Measurements from ENCODE around the gene DAAM1. TPM values are rescaled to one million over a fixed set of nuclear protein-coding genes. Genes with fewer than 3 reads are reported as not detected.

Gene DAAM1
- total and polyA plus RNA-seq, 2 donors from 2014 or later, result 5.3 to 47.8 TPM

DNA sequence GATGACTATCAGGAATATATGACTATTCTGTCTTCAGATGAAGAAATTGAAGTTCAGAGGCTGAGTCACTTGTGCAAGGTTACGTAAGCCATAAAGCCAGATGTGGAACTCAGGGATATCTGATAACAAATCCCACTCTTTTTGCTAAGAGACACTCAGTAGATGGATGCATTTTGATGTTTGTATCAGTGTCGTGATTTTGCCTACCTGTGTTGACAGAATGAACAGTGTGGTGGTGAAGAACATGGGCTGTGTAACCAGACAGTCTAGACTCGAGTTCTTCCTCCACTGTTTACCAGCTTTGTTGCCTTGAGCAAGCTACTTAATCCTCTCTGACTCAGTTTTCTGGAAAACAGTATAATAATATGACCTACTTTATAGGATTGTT, 93.9 kb downstream of the DAAM1 start:
- Histone ChIP-seq H3K27ac (ENCODE audit: low read depth in 2 of 2, low read length in 2 of 2) (no peak overlapping the region), H3K9ac (ENCODE audit: low read length in 3 of 3) (no peak overlapping the region), H3K36me3 (ENCODE audit: control insufficient read depth in 2 of 3, insufficient read depth in 3 of 3, low read length in 3 of 3) (peaks cover 0 to 2% (median 0%) of the 10 kb centered on the region in 3 donors), H3K4me3 (ENCODE audit: low read length in 3 of 3) (no peak overlapping the region), H3K9me3 (ENCODE audit: control insufficient read depth in 2 of 3, insufficient read depth in 1 of 3, low read length in 3 of 3) (no peaks in the 10 kb centered on the region), H3K27me3 (ENCODE audit: control insufficient read depth, insufficient read depth, low read length) (no peaks in the 10 kb centered on the region), H3K4me1 (ENCODE audit: control insufficient read depth in 2 of 3, insufficient read depth in 2 of 3, low read depth in 1 of 3, low read length in 3 of 3) (peaks cover 0 to 2% (median 0%) of the 10 kb centered on the region in 3 donors)
- intact Hi-C loops (cut with DNase I), result no loop called here
- DNase-seq (no peak), FAIRE-seq (no peak)
- TF ChIP-seq, protein P1, sequence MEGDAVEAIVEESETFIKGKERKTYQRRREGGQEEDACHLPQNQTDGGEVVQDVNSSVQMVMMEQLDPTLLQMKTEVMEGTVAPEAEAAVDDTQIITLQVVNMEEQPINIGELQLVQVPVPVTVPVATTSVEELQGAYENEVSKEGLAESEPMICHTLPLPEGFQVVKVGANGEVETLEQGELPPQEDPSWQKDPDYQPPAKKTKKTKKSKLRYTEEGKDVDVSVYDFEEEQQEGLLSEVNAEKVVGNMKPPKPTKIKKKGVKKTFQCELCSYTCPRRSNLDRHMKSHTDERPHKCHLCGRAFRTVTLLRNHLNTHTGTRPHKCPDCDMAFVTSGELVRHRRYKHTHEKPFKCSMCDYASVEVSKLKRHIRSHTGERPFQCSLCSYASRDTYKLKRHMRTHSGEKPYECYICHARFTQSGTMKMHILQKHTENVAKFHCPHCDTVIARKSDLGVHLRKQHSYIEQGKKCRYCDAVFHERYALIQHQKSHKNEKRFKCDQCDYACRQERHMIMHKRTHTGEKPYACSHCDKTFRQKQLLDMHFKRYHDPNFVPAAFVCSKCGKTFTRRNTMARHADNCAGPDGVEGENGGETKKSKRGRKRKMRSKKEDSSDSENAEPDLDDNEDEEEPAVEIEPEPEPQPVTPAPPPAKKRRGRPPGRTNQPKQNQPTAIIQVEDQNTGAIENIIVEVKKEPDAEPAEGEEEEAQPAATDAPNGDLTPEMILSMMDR (IDR thresholded peaks at IDR 0.05; ENCODE audit: borderline replicate concordance, extremely low read depth, insufficient read depth), result no peak

DNA sequence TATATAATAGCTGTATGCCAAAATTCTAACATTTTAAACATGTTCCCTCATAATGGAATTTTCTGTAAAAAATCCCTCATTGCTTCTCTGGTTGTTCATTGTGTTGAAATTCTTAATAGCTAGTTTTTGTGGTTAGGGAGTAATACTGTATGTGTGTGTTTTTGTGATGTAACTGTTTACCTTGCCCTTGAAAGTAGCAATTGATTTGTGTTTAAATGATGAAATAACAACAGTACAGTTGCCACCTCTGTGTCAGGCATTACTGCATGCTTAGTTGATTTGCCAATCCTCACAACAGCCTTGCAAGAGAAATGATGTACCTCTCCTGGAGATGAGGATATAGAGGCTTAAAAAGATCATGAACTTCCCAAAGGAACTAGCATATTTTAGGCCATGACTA, 94.9 kb downstream of the DAAM1 start:
- intact Hi-C loops (cut with DNase I), result no loop called here
- Histone ChIP-seq H3K9me3 (ENCODE audit: control insufficient read depth in 2 of 3, insufficient read depth in 1 of 3, low read length in 3 of 3) (no peaks in the 10 kb centered on the region), H3K9ac (ENCODE audit: low read length in 3 of 3) (no peak overlapping the region), H3K27ac (ENCODE audit: low read depth in 2 of 2, low read length in 2 of 2) (no peak overlapping the region), H3K27me3 (ENCODE audit: control insufficient read depth, insufficient read depth, low read length) (no peaks in the 10 kb centered on the region), H3K36me3 (ENCODE audit: control insufficient read depth in 2 of 3, insufficient read depth in 3 of 3, low read length in 3 of 3) (peaks cover 0 to 2% (median 0%) of the 10 kb centered on the region in 3 donors), H3K4me1 (ENCODE audit: control insufficient read depth in 2 of 3, insufficient read depth in 2 of 3, low read depth in 1 of 3, low read length in 3 of 3) (no peaks in the 10 kb centered on the region), H3K4me3 (ENCODE audit: low read length in 3 of 3) (no peak overlapping the region)
- no peak for DNase-seq
- TF ChIP-seq, protein P1 (IDR thresholded peaks at IDR 0.05; ENCODE audit: borderline replicate concordance, extremely low read depth, insufficient read depth), result no peak
- no peak for FAIRE-seq

DNA sequence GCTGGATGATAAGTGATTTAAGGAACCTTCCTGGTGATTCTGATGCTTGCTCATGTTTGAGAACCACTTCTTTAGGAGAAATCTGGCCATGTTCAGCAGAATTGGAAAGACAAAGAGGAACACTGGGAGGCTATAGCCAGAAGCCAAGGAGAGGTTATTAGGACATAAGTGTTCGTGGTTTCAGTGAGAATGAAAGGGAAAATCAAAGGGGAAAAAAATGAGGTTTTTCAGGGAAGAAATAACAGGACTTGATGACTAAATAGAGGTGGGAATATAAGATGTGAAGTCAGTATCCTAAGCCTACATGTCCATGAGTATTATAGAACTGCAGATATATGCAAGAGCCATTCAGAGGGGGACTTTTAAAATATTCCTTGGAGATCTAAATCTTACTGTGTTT, 95.6 kb downstream of the DAAM1 start:
- Histone ChIP-seq H3K27me3 (ENCODE audit: control insufficient read depth, insufficient read depth, low read length) (no peaks in the 10 kb centered on the region), H3K4me1 (ENCODE audit: control insufficient read depth in 2 of 3, insufficient read depth in 2 of 3, low read depth in 1 of 3, low read length in 3 of 3) (no peaks in the 10 kb centered on the region), H3K4me3 (ENCODE audit: low read length in 3 of 3) (no peak overlapping the region), H3K27ac (ENCODE audit: low read depth in 2 of 2, low read length in 2 of 2) (no peak overlapping the region), H3K9ac (ENCODE audit: low read length in 3 of 3) (no peak overlapping the region), H3K9me3 (ENCODE audit: control insufficient read depth in 2 of 3, insufficient read depth in 1 of 3, low read length in 3 of 3) (no peaks in the 10 kb centered on the region), H3K36me3 (ENCODE audit: control insufficient read depth in 2 of 3, insufficient read depth in 3 of 3, low read length in 3 of 3) (peaks cover 0 to 2% (median 0%) of the 10 kb centered on the region in 3 donors)
- intact Hi-C loops (cut with DNase I), result no loop called here
- no peak for FAIRE-seq
- DNase-seq, result no peak
- TF ChIP-seq, protein P1 (IDR thresholded peaks at IDR 0.05; ENCODE audit: borderline replicate concordance, extremely low read depth, insufficient read depth), result no peak

DNA sequence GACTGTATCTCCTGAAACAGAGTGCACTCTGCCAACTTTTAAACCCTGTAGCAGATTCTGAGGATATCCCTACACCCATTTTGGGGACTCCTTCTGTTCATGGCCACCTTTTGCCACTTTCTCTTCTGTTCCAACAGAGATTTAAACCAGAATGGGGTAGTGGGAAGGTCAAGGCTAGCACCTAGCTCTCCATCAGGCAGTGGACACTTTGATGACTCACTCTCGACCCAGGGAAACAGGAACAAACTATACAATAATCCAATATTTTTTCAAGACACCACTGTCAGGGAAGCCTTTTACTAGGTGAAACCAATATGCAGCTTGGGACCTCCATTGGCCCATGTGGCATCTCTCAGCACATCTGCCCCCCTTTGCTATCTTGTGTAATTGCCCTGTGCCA, 103.6 kb downstream of the DAAM1 start:
- DNase-seq (no peak), FAIRE-seq (no peak)
- Histone ChIP-seq H3K9ac (ENCODE audit: low read length in 3 of 3) (no peak overlapping the region), H3K4me1 (ENCODE audit: control insufficient read depth in 2 of 3, insufficient read depth in 2 of 3, low read depth in 1 of 3, low read length in 3 of 3) (peaks cover 0 to 4% (median 0%) of the 10 kb centered on the region in 3 donors), H3K36me3 (ENCODE audit: control insufficient read depth in 2 of 3, insufficient read depth in 3 of 3, low read length in 3 of 3) (peaks cover 0 to 2% (median 0%) of the 10 kb centered on the region in 3 donors), H3K27me3 (ENCODE audit: control insufficient read depth, insufficient read depth, low read length) (no peaks in the 10 kb centered on the region), H3K4me3 (ENCODE audit: low read length in 3 of 3) (no peak overlapping the region), H3K27ac (ENCODE audit: low read depth in 2 of 2, low read length in 2 of 2) (no peak overlapping the region), H3K9me3 (ENCODE audit: control insufficient read depth in 2 of 3, insufficient read depth in 1 of 3, low read length in 3 of 3) (no peaks in the 10 kb centered on the region)
- intact Hi-C loops (cut with DNase I), result no loop called here
- TF ChIP-seq, protein P1 (IDR thresholded peaks at IDR 0.05; ENCODE audit: borderline replicate concordance, extremely low read depth, insufficient read depth), result no peak
